Body of pancreas (tissue), 4 donors: ENCODE data around the gene SLC51B. TPM values are rescaled to one million over a fixed set of nuclear protein-coding genes. Genes with fewer than 3 reads are reported as not detected.
A peak's percentile ranks its signal among the peaks of the same experiment; 100 is the strongest.

Experiments used
- ATAC-seq: fragments of 150-250 bp; one replicate; pipeline ENCODE4 v1.9.1; 2016
- DNase-seq, 4 donors: peaks; one replicate each; pipeline ENCODE4 v3.0.0-alpha.2; 2019
- H3K27ac ChIP-seq, 4 donors: fragments of 200-600 bp; sonication (generic); 1 replicate in 3 of 4; 2 replicates in 1 of 4; pipeline versions ENCODE4 v1.5.1 to v1.6.1; 2016 to 2019; ENCODE audit warnings: mild to moderate bottlenecking in 1 of 4, mixed read lengths in 1 of 4, moderate library complexity in 1 of 4
- H3K27me3 ChIP-seq, 2 donors: fragments of 200-600 bp; sonication (generic); one replicate each; pipeline ENCODE4 v1.6.0; 2016; ENCODE audit warnings: mild to moderate bottlenecking in 1 of 2
- H3K36me3 ChIP-seq, 2 donors: fragments of 200-600 bp; sonication (generic); replicated peaks in 1 of 2; 2 replicates each; pipeline ENCODE4 v1.5.1; 2016; ENCODE audit warnings: low read depth in 2 of 2; ENCODE audit not compliant: insufficient read depth in 1 of 2
- H3K4me1 ChIP-seq: fragments of 200-600 bp; sonication (generic); one replicate; pipeline ENCODE4 v1.6.0; 2016
- H3K4me3 ChIP-seq, 2 donors: fragments of 200-600 bp; sonication (generic); 1 replicate in 1 of 2; 2 replicates in 1 of 2; pipeline ENCODE4 v1.5.1; 2016 to 2019
- H3K9me3 ChIP-seq, 3 donors: fragments of 200-600 bp; sonication (generic); 1 replicate in 2 of 3; 2 replicates in 1 of 3; pipeline ENCODE4 v1.5.1; 2016
- POLR2A ChIP-seq, 3 donors: fragments of 450-650 bp; IDR thresholded peaks; one replicate each; pipeline ENCODE4 v1.6.1; 2016; ENCODE audit warnings: antibody characterized with exemption in 3 of 3, mild to moderate bottlenecking in 2 of 3
- WGBS, 2 donors: methylation state at CpG; one replicate each; pipeline ENCODE4 v1.1.5; 2017; 5-methylcytosine and 5-hydroxymethylcytosine counted together
- intact Hi-C: fragments of 100-400 bp; cut with DNase I; formaldehyde crosslinking; loops from one replicate; pipeline ENCODE4 v1.15.1; 2023
- total RNA-seq, 2 donors: library from RNA; depleted of rRNA; stranded (reverse); fragments of >200 nt; gene quantifications; one replicate each; pipeline ENCODE4 v1.1.0, GENCODE V29; 2016
- TF ChIP-seq, protein P1 (sequence below), 7 experiments: fragments of 450-650 bp in 4 of 7; fragments of 200-600 bp in 3 of 7; sonication (generic) in 3 of 7; IDR thresholded peaks; one replicate each; pipeline ENCODE4 v1.5.1; 2016 to 2019; ENCODE audit warnings: antibody characterized with exemption in 7 of 7

The SLC51B gene
- total RNA-seq, 2 donors from 2014 or later = not detected

DNA sequence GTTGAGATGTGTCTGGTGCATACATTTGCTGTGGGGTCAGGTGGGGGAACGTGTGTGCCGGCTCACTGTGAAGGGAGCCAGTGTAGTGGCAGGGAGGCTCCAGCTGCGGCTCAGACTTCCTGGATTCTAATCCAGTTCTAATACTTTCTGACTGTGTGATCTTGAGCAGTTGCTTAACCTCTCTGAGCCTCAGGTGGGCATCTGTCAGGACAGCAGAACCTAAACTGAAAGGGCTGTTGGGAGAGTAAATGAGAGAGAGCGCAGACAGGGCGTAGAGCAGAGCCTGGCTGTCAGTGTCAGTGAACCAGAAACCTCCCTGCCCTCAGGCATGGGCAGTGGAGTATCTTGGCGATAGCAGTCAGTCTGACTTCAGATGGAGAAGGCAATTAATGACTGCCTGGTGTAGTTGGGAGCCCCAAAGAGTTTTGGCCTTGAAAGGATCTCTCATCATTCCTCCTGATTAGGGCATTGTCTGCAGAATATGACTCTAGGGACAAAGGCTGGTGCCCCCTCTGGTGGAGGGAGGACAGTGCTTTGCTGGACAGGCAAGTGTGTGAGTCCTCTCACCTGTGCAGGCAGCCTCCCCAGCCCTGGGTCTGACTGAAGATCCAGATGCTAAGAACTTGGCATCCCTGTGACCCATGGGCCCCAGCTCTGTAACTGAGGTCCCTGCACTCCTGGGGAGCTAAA, 40.9 kb downstream of the SLC51B start:
- Histone ChIP-seq H3K9me3 (no peaks in the 10 kb centered on the region), H3K27me3 (no peaks in the 10 kb centered on the region), H3K4me1 (peaks cover 8% of the 10 kb centered on the region), H3K4me3 (no peak overlapping the region), H3K36me3 (no peaks in the 10 kb centered on the region), H3K27ac (no peak overlapping the region)
- intact Hi-C loops = no loop called here
- ATAC-seq (no peak), DNase-seq (peak in 2 of 4 donors; percentile 35 to 51)
- TF ChIP-seq POLR2A (IDR thresholded peaks at IDR 0.05) = no peak
- TF ChIP-seq, protein P1, sequence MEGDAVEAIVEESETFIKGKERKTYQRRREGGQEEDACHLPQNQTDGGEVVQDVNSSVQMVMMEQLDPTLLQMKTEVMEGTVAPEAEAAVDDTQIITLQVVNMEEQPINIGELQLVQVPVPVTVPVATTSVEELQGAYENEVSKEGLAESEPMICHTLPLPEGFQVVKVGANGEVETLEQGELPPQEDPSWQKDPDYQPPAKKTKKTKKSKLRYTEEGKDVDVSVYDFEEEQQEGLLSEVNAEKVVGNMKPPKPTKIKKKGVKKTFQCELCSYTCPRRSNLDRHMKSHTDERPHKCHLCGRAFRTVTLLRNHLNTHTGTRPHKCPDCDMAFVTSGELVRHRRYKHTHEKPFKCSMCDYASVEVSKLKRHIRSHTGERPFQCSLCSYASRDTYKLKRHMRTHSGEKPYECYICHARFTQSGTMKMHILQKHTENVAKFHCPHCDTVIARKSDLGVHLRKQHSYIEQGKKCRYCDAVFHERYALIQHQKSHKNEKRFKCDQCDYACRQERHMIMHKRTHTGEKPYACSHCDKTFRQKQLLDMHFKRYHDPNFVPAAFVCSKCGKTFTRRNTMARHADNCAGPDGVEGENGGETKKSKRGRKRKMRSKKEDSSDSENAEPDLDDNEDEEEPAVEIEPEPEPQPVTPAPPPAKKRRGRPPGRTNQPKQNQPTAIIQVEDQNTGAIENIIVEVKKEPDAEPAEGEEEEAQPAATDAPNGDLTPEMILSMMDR (IDR thresholded peaks at IDR 0.05) = peak in 4 of 7 experiments; percentile 21 to 39 (median 30)
- 68 to 80% methylated on average over 6 of the region's 6 CpGs for WGBS, 2 donors

DNA sequence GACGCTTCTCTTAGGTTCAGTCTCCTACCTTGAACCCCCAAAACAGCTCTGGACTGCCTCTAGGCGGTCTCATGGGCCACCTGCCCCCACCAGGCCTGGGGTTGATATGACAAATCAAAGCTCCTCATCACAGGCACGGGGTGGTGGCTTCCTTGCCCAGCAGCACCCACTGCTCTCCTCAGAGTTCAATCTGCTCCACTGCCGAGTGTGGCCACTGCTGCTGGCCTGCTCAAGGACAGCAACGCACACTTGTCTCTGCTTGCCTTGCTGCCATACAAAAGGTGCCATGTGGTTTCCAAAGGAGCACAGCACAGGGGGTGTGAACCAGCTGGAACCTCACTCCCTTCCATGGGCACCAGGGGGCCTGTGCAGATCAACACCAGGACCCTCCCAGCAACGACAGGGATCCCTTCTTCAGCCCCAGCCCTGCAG, 41.5 kb downstream of the SLC51B start:
- intact Hi-C loops = no loop called here
- peaks cover 8% of the 10 kb centered on the region for H3K4me1 ChIP-seq
- ATAC-seq (no peak), DNase-seq (no peak)
- no peak overlapping the region for H3K4me3 ChIP-seq
- no peak overlapping the region for H3K27ac ChIP-seq
- WGBS, 2 donors = 42 to 80% methylated on average over 1 to 6 of the region's 6 CpGs
- H3K9me3 ChIP-seq = no peaks in the 10 kb centered on the region
- H3K36me3 ChIP-seq = no peaks in the 10 kb centered on the region
- no peak for TF ChIP-seq POLR2A (IDR thresholded peaks at IDR 0.05)
- TF ChIP-seq, protein P1 (IDR thresholded peaks at IDR 0.05) = peak in 1 of 7 experiments; percentile 5
- no peaks in the 10 kb centered on the region for H3K27me3 ChIP-seq

DNA sequence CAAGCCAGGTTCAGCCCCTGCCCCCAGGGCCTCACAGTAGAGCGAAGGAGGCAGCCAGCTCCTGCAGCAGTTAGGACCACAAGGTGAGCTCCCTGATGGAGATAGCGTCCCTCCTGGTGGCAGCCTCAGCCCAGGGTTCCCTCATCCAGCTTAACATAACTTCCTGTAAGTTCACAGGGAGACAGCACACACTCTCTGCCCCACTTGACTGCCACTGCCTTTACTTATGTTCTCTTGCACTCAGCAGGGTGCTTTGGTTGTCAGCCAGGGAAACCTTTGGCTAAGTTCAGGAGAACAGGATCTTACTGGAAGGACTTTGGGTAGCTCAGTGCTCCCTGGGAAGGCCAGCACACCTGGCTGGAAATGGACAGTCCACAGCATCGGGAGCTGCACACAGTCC, 42.2 kb downstream of the SLC51B start:
- H3K4me3 ChIP-seq = no peak overlapping the region
- H3K27me3 ChIP-seq = no peaks in the 10 kb centered on the region
- no peak for TF ChIP-seq POLR2A (IDR thresholded peaks at IDR 0.05)
- TF ChIP-seq, protein P1 (IDR thresholded peaks at IDR 0.05) = no peak
- ATAC-seq (no peak), DNase-seq (no peak)
- intact Hi-C loops = no loop called here
- 76 to 88% methylated on average over 1 to 3 of the region's 3 CpGs for WGBS, 2 donors
- H3K36me3 ChIP-seq = no peaks in the 10 kb centered on the region
- H3K9me3 ChIP-seq = no peaks in the 10 kb centered on the region
- no peak overlapping the region for H3K27ac ChIP-seq
- H3K4me1 ChIP-seq = peaks cover 8% of the 10 kb centered on the region

DNA sequence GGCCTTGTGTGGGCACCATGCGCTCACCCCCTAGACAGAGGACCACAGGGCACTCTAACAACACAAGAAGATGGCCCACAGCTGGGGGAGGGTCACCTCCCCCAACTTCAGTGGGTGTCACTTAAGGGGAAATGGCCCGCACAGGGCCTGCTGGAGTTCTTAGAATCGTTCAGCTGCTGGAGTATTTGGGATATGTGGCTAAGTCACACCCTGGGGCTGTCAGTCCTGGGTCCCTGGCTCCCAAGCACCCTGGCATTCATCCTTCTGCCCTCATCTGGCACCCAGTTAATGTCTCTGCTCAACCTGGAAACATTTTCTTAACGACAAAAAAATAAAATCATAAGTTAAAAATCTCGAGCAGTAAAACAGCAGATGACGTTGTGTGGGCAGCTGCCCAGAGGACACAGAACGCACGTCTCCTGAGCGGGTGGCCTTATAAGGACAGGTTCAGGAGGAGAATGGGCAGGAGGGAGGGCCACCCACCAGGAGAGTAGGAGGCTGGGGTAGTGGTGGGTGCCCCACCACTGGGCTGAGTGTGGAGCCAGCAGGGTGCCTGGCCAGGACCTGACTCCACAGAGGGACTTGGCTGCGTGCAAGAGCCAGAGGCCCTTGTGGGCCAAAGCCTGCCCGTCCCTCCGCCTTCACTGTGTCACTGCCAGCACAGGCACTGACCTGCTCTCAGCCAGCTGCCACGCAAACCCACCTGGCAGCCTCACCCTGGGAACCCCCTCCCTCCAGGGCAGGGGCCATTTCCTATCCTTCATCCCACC, 42.9 kb downstream of the SLC51B start:
- Histone ChIP-seq H3K4me1 (peaks cover 8% of the 10 kb centered on the region), H3K27ac (no peak overlapping the region), H3K4me3 (no peak overlapping the region), H3K27me3 (no peaks in the 10 kb centered on the region), H3K9me3 (no peaks in the 10 kb centered on the region), H3K36me3 (no peaks in the 10 kb centered on the region)
- WGBS, 2 donors = 59 to 76% methylated on average over 7 to 11 of the region's 13 CpGs
- TF ChIP-seq, protein P1 (IDR thresholded peaks at IDR 0.05) = no peak
- TF ChIP-seq POLR2A (IDR thresholded peaks at IDR 0.05) = no peak
- DNase-seq = no peak
- ATAC-seq = no peak
- intact Hi-C loops = no loop called here
